SW480 (cell line): ENCODE results near the gene SUPT3H.
A peak's percentile ranks its signal among the peaks of the same experiment; 100 is the strongest.

Source experiments
- DNase-seq: peaks from one replicate; pipeline ENCODE4 v3.0.0-alpha.2; 2016; ENCODE audit warnings: low spot score

The SUPT3H gene

GRCh38 chr6:44999066-44999465 lies 378.7 kb downstream of the SUPT3H start:
- no peak for DNase-seq

GRCh38 chr6:44995486-44996132 lies 382.1 kb downstream of the SUPT3H start:
- DNase-seq = no peak

- no peak for DNase-seq
Measured at GRCh38 chr6:44989391-44989790, 388.3 kb downstream of the SUPT3H start.

- DNase-seq = no peak
Measured at GRCh38 chr6:44985006-44985405, 392.7 kb downstream of the SUPT3H start.

GRCh38 chr6:44983467-44984365 lies 394.0 kb downstream of the SUPT3H start:
- no peak for DNase-seq

- DNase-seq = no peak
Measured at GRCh38 chr6:44980841-44981240, 396.9 kb downstream of the SUPT3H start.

GRCh38 chr6:44976677-44977641 lies 400.8 kb downstream of the SUPT3H start:
- DNase-seq = no peak

GRCh38 chr6:44974511-44974910 lies 403.2 kb downstream of the SUPT3H start:
- no peak for DNase-seq

GRCh38 chr6:44972709-44973108 lies 405.0 kb downstream of the SUPT3H start:
- DNase-seq = no peak

GRCh38 chr6:44969446-44970185 lies 408.1 kb downstream of the SUPT3H start:
- DNase-seq = no peak

GRCh38 chr6:44967481-44967880 lies 410.3 kb downstream of the SUPT3H start:
- DNase-seq = no peak

GRCh38 chr6:44966449-44967092 lies 411.2 kb downstream of the SUPT3H start:
- peak; percentile 16 for DNase-seq

GRCh38 chr6:44965708-44966107 lies 412.0 kb downstream of the SUPT3H start:
- no peak for DNase-seq

- DNase-seq = peak; percentile 1
Measured at GRCh38 chr6:44960898-44961297, 416.8 kb downstream of the SUPT3H start.

GRCh38 chr6:44959651-44960050 lies 418.1 kb downstream of the SUPT3H start:
- no peak for DNase-seq

- DNase-seq = no peak
Measured at GRCh38 chr6:44957156-44957555, 420.6 kb downstream of the SUPT3H start.

GRCh38 chr6:44956396-44956795 lies 421.3 kb downstream of the SUPT3H start:
- no peak for DNase-seq

GRCh38 chr6:44955145-44955544 lies 422.6 kb downstream of the SUPT3H start:
- DNase-seq = no peak

- DNase-seq = no peak
Measured at GRCh38 chr6:44954281-44954680, 423.5 kb downstream of the SUPT3H start.

GRCh38 chr6:44951253-44951747 lies 426.4 kb downstream of the SUPT3H start:
- no peak for DNase-seq
